Measurements from ENCODE around the gene UBAC2. TPM values are rescaled to one million over a fixed set of nuclear protein-coding genes. Genes with fewer than 3 reads are reported as not detected.

The UBAC2 gene
- total and polyA plus RNA-seq, 2 experiments from 2014 or later = 78.2 to 83.1 TPM

DNA sequence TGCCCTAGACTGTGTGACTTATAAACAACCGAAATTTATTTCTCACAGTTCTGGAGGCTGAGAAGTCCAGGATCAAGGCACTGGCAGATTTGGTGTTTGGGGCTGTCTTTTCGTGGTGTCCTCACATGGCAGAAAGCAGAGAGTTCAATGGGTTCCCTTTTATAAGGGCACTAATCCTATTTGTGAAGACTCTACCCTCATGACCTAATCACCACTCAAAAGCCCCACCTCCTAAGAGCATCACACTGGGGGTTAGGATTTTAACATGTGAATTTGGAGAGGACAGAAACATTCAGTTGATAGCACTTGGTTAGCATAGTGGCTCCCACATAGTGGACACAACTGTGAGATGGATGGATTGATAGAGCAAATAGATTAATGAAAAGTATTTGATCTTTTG, 79.0 kb downstream of the UBAC2 start:
- DNase-seq (ENCODE audit: low spot score) = no peak
- TF ChIP-seq, protein P1, sequence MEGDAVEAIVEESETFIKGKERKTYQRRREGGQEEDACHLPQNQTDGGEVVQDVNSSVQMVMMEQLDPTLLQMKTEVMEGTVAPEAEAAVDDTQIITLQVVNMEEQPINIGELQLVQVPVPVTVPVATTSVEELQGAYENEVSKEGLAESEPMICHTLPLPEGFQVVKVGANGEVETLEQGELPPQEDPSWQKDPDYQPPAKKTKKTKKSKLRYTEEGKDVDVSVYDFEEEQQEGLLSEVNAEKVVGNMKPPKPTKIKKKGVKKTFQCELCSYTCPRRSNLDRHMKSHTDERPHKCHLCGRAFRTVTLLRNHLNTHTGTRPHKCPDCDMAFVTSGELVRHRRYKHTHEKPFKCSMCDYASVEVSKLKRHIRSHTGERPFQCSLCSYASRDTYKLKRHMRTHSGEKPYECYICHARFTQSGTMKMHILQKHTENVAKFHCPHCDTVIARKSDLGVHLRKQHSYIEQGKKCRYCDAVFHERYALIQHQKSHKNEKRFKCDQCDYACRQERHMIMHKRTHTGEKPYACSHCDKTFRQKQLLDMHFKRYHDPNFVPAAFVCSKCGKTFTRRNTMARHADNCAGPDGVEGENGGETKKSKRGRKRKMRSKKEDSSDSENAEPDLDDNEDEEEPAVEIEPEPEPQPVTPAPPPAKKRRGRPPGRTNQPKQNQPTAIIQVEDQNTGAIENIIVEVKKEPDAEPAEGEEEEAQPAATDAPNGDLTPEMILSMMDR (IDR thresholded peaks at IDR 0.05; ENCODE audit: poor library complexity) = no peak
- no peak for TF ChIP-seq EZH2 (IDR thresholded peaks at IDR 0.05; ENCODE audit: borderline replicate concordance)
- no peak for TF ChIP-seq EZH2phosphoT487 (IDR thresholded peaks at IDR 0.05; ENCODE audit: low read depth, severe bottlenecking, unreplicated experiment)
- Histone ChIP-seq H3K9me3 (ENCODE audit: low read depth) (no peaks in the 10 kb centered on the region), H3K79me2 (no peaks in the 10 kb centered on the region), H3K4me3 (no peak overlapping the region), H3K27ac (no peak overlapping the region), H3K4me2 (no peak overlapping the region), H3K27me3 (no peaks in the 10 kb centered on the region), H3K9me2 (replicated peaks; ENCODE audit: insufficient read depth) (no peaks in the 10 kb centered on the region), H2AFZ (no peak overlapping the region), H4K20me1 (ENCODE audit: insufficient read depth, poor library complexity, severe bottlenecking) (no peaks in the 10 kb centered on the region), H3K36me3 (replicated peaks; ENCODE audit: insufficient read depth, low read depth) (no peaks in the 10 kb centered on the region), H3K4me1 (ENCODE audit: insufficient read depth) (no peaks in the 10 kb centered on the region)
- 98% methylated on average over 2 of the region's 2 CpGs for WGBS (ENCODE audit: low lambda C conversion rate, missing lambda C conversion rate)

DNA sequence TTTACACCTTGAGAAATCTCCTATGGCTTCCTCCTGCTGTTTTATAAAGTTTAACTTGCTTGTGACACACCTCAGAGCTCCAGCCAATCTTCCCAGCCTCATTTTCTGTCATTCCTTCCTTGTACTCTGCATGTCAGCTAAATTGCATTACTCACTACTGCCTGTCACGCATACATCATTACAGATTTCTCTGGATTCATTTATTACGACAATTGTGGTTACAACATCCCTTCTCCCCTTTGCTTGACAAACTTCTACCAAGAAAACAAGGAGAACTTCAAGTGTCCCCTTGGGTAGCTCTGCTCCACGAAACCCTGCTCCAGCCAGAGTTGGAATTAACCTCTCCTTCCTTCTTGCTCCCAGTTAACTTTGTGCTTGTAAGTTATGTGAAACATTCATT, 79.5 kb downstream of the UBAC2 start:
- no peaks in the 10 kb centered on the region for H3K4me1 ChIP-seq (ENCODE audit: insufficient read depth)
- H3K27ac ChIP-seq = peak overlapping the region; percentile 36
- no peak overlapping the region for H2AFZ ChIP-seq
- H4K20me1 ChIP-seq (ENCODE audit: insufficient read depth, poor library complexity, severe bottlenecking) = no peaks in the 10 kb centered on the region
- no peaks in the 10 kb centered on the region for H3K79me2 ChIP-seq
- H3K27me3 ChIP-seq = no peaks in the 10 kb centered on the region
- H3K9me2 ChIP-seq (replicated peaks; ENCODE audit: insufficient read depth) = no peaks in the 10 kb centered on the region
- no peaks in the 10 kb centered on the region for H3K36me3 ChIP-seq (replicated peaks; ENCODE audit: insufficient read depth, low read depth)
- no peak overlapping the region for H3K4me3 ChIP-seq
- no peak for DNase-seq (ENCODE audit: low spot score)
- 93% methylated on average over 3 of the region's 3 CpGs for WGBS (ENCODE audit: low lambda C conversion rate, missing lambda C conversion rate)
- TF ChIP-seq, protein P1 (IDR thresholded peaks at IDR 0.05; ENCODE audit: poor library complexity) = no peak
- TF ChIP-seq EZH2 (IDR thresholded peaks at IDR 0.05; ENCODE audit: borderline replicate concordance) (no peak), EZH2phosphoT487 (IDR thresholded peaks at IDR 0.05; ENCODE audit: low read depth, severe bottlenecking, unreplicated experiment) (no peak)
- no peaks in the 10 kb centered on the region for H3K9me3 ChIP-seq (ENCODE audit: low read depth)
- no peak overlapping the region for H3K4me2 ChIP-seq

DNA sequence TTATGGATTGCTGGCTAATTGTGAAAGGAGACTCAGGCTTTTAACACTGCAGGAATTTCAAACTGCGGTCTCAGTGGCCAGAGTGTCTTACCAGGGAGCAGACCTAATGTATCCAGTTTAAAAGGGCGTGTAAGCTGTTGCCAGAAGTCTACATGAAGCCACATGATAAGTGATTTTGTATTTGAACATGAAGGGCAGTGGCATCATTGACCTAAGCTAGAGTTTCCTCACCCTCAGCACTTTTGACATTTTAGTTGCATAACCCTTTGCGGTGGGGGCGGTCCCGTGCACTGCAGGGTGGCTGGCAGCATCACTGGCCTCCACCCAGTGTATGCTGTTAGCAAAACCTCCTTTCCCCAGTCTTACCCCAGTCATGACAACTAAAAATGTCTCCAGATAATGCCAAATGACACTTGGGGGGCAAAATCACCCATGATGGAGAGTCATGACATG, 81.2 kb downstream of the UBAC2 start:
- Histone ChIP-seq H3K9me2 (replicated peaks; ENCODE audit: insufficient read depth) (no peaks in the 10 kb centered on the region), H3K4me2 (no peak overlapping the region), H3K4me1 (ENCODE audit: insufficient read depth) (peaks cover 10% of the 10 kb centered on the region), H2AFZ (no peak overlapping the region), H4K20me1 (ENCODE audit: insufficient read depth, poor library complexity, severe bottlenecking) (no peaks in the 10 kb centered on the region), H3K4me3 (no peak overlapping the region), H3K27me3 (no peaks in the 10 kb centered on the region), H3K27ac (peak overlapping the region; percentile 4), H3K79me2 (no peaks in the 10 kb centered on the region), H3K36me3 (replicated peaks; ENCODE audit: insufficient read depth, low read depth) (no peaks in the 10 kb centered on the region), H3K9me3 (ENCODE audit: low read depth) (no peaks in the 10 kb centered on the region)
- TF ChIP-seq, protein P1 (IDR thresholded peaks at IDR 0.05; ENCODE audit: poor library complexity) = no peak
- TF ChIP-seq EZH2 (IDR thresholded peaks at IDR 0.05; ENCODE audit: borderline replicate concordance) (no peak), EZH2phosphoT487 (IDR thresholded peaks at IDR 0.05; ENCODE audit: low read depth, severe bottlenecking, unreplicated experiment) (no peak)
- WGBS (ENCODE audit: low lambda C conversion rate, missing lambda C conversion rate) = 86% methylated on average over 5 of the region's 5 CpGs
- no peak for DNase-seq (ENCODE audit: low spot score)

All from hepatocyte (in vitro differentiated cells).